ENCODE data around the gene COL28A1. TPM values are rescaled to one million over a fixed set of nuclear protein-coding genes. Genes with fewer than 3 reads are reported as not detected.

COL28A1 gene
- total RNA-seq, 1 experiment from 2014 or later, result not detected

- Histone ChIP-seq H3K27me3 (replicated peaks) (no peaks in the 10 kb centered on the region), H3K27ac (no peak overlapping the region), H3K4me3 (no peak overlapping the region), H3K9me3 (replicated peaks) (no peaks in the 10 kb centered on the region), H3K4me1 (replicated peaks) (no peaks in the 10 kb centered on the region), H3K36me3 (no peaks in the 10 kb centered on the region)
- no peak for DNase-seq (ENCODE audit: low read depth in 1 of 2, low spot score in 2 of 2)
Observed at GRCh38 chr7:7385421-7385820, 150.3 kb downstream of the COL28A1 start.

- H3K27ac ChIP-seq, result no peak overlapping the region
- no peaks in the 10 kb centered on the region for H3K27me3 ChIP-seq (replicated peaks)
- no peaks in the 10 kb centered on the region for H3K36me3 ChIP-seq
Observed at GRCh38 chr7:7384228-7384627, 151.4 kb downstream of the COL28A1 start.

GRCh38 chr7:7375538-7375937, 160.1 kb downstream of the COL28A1 start:
- H3K27ac ChIP-seq, result no peak overlapping the region
- DNase-seq (ENCODE audit: low read depth in 1 of 2, low spot score in 2 of 2), result no peak
- no peaks in the 10 kb centered on the region for H3K27me3 ChIP-seq (replicated peaks)
- H3K4me1 ChIP-seq (replicated peaks), result no peaks in the 10 kb centered on the region
- H3K36me3 ChIP-seq, result no peaks in the 10 kb centered on the region
- H3K9me3 ChIP-seq (replicated peaks), result no peaks in the 10 kb centered on the region
- no peak overlapping the region for H3K4me3 ChIP-seq

More at GRCh38 chr7:7384228-7384627, 151.4 kb downstream of the COL28A1 start:
- Histone ChIP-seq H3K4me1 (replicated peaks) (no peaks in the 10 kb centered on the region), H3K4me3 (no peak overlapping the region), H3K9me3 (replicated peaks) (no peaks in the 10 kb centered on the region)
- no peak for DNase-seq (ENCODE audit: low read depth in 1 of 2, low spot score in 2 of 2)

- Histone ChIP-seq H3K4me1 (replicated peaks) (no peaks in the 10 kb centered on the region), H3K9me3 (replicated peaks) (no peaks in the 10 kb centered on the region), H3K4me3 (no peak overlapping the region), H3K27ac (no peak overlapping the region), H3K27me3 (replicated peaks) (no peaks in the 10 kb centered on the region), H3K36me3 (no peaks in the 10 kb centered on the region)
- DNase-seq (ENCODE audit: low read depth in 1 of 2, low spot score in 2 of 2), result no peak
Observed at GRCh38 chr7:7370076-7370475, 165.6 kb downstream of the COL28A1 start.

GRCh38 chr7:7369134-7369533, 166.5 kb downstream of the COL28A1 start:
- Histone ChIP-seq H3K27ac (no peak overlapping the region), H3K27me3 (replicated peaks) (no peaks in the 10 kb centered on the region), H3K4me1 (replicated peaks) (no peaks in the 10 kb centered on the region), H3K36me3 (no peaks in the 10 kb centered on the region), H3K4me3 (no peak overlapping the region), H3K9me3 (replicated peaks) (no peaks in the 10 kb centered on the region)
- no peak for DNase-seq (ENCODE audit: low read depth in 1 of 2, low spot score in 2 of 2)

- no peaks in the 10 kb centered on the region for H3K4me1 ChIP-seq (replicated peaks)
- H3K9me3 ChIP-seq (replicated peaks), result no peaks in the 10 kb centered on the region
- no peak for DNase-seq (ENCODE audit: low read depth in 1 of 2, low spot score in 2 of 2)
- no peaks in the 10 kb centered on the region for H3K36me3 ChIP-seq
- H3K27ac ChIP-seq, result no peak overlapping the region
- no peak overlapping the region for H3K4me3 ChIP-seq
- H3K27me3 ChIP-seq (replicated peaks), result no peaks in the 10 kb centered on the region
Observed at GRCh38 chr7:7354674-7355073, 181.0 kb downstream of the COL28A1 start.

- H3K9me3 ChIP-seq (replicated peaks), result no peaks in the 10 kb centered on the region
- H3K4me3 ChIP-seq, result no peak overlapping the region
- H3K4me1 ChIP-seq (replicated peaks), result no peaks in the 10 kb centered on the region
- no peaks in the 10 kb centered on the region for H3K36me3 ChIP-seq
- no peaks in the 10 kb centered on the region for H3K27me3 ChIP-seq (replicated peaks)
- no peak overlapping the region for H3K27ac ChIP-seq
- DNase-seq (ENCODE audit: low read depth in 1 of 2, low spot score in 2 of 2), result no peak
Observed at GRCh38 chr7:7352845-7353244, 182.8 kb downstream of the COL28A1 start.

GRCh38 chr7:7351832-7352231, 183.8 kb downstream of the COL28A1 start:
- H3K27me3 ChIP-seq (replicated peaks), result no peaks in the 10 kb centered on the region
- DNase-seq (ENCODE audit: low read depth in 1 of 2, low spot score in 2 of 2), result no peak
- no peak overlapping the region for H3K4me3 ChIP-seq
- H3K4me1 ChIP-seq (replicated peaks), result no peaks in the 10 kb centered on the region
- no peaks in the 10 kb centered on the region for H3K9me3 ChIP-seq (replicated peaks)
- H3K27ac ChIP-seq, result no peak overlapping the region
- H3K36me3 ChIP-seq, result no peaks in the 10 kb centered on the region

GRCh38 chr7:7351156-7351555, 184.5 kb downstream of the COL28A1 start:
- H3K9me3 ChIP-seq (replicated peaks), result no peaks in the 10 kb centered on the region
- DNase-seq (ENCODE audit: low read depth in 1 of 2, low spot score in 2 of 2), result no peak
- H3K27me3 ChIP-seq (replicated peaks), result no peaks in the 10 kb centered on the region
- no peak overlapping the region for H3K4me3 ChIP-seq
- no peak overlapping the region for H3K27ac ChIP-seq
- H3K4me1 ChIP-seq (replicated peaks), result no peaks in the 10 kb centered on the region
- H3K36me3 ChIP-seq, result no peaks in the 10 kb centered on the region

- H3K4me3 ChIP-seq, result no peak overlapping the region
- H3K27ac ChIP-seq, result no peak overlapping the region
- no peak for DNase-seq (ENCODE audit: low read depth in 1 of 2, low spot score in 2 of 2)
- H3K27me3 ChIP-seq (replicated peaks), result no peaks in the 10 kb centered on the region
- no peaks in the 10 kb centered on the region for H3K9me3 ChIP-seq (replicated peaks)
- H3K36me3 ChIP-seq, result no peaks in the 10 kb centered on the region
- H3K4me1 ChIP-seq (replicated peaks), result no peaks in the 10 kb centered on the region
Observed at GRCh38 chr7:7349156-7349555, 186.5 kb downstream of the COL28A1 start.

GRCh38 chr7:7347045-7347444, 188.6 kb downstream of the COL28A1 start:
- H3K4me3 ChIP-seq, result no peak overlapping the region
- DNase-seq (ENCODE audit: low read depth in 1 of 2, low spot score in 2 of 2), result no peak
- no peaks in the 10 kb centered on the region for H3K36me3 ChIP-seq
- no peaks in the 10 kb centered on the region for H3K9me3 ChIP-seq (replicated peaks)
- no peaks in the 10 kb centered on the region for H3K27me3 ChIP-seq (replicated peaks)
- no peak overlapping the region for H3K27ac ChIP-seq
- no peaks in the 10 kb centered on the region for H3K4me1 ChIP-seq (replicated peaks)

- Histone ChIP-seq H3K27me3 (replicated peaks) (no peaks in the 10 kb centered on the region), H3K27ac (no peak overlapping the region), H3K4me3 (no peak overlapping the region), H3K9me3 (replicated peaks) (no peaks in the 10 kb centered on the region), H3K36me3 (no peaks in the 10 kb centered on the region), H3K4me1 (replicated peaks) (no peaks in the 10 kb centered on the region)
- no peak for DNase-seq (ENCODE audit: low read depth in 1 of 2, low spot score in 2 of 2)
Observed at GRCh38 chr7:7344583-7344982, 191.1 kb downstream of the COL28A1 start.

GRCh38 chr7:7335909-7336308, 199.8 kb downstream of the COL28A1 start:
- no peak overlapping the region for H3K4me3 ChIP-seq
- H3K27me3 ChIP-seq (replicated peaks), result no peaks in the 10 kb centered on the region
- H3K36me3 ChIP-seq, result no peaks in the 10 kb centered on the region
- H3K9me3 ChIP-seq (replicated peaks), result no peaks in the 10 kb centered on the region
- no peak for DNase-seq (ENCODE audit: low read depth in 1 of 2, low spot score in 2 of 2)
- H3K4me1 ChIP-seq (replicated peaks), result no peaks in the 10 kb centered on the region
- H3K27ac ChIP-seq, result no peak overlapping the region

GRCh38 chr7:7335215-7335614, 200.5 kb downstream of the COL28A1 start:
- Histone ChIP-seq H3K27ac (no peak overlapping the region), H3K4me1 (replicated peaks) (no peaks in the 10 kb centered on the region), H3K4me3 (no peak overlapping the region), H3K36me3 (no peaks in the 10 kb centered on the region), H3K9me3 (replicated peaks) (no peaks in the 10 kb centered on the region), H3K27me3 (replicated peaks) (no peaks in the 10 kb centered on the region)
- DNase-seq (ENCODE audit: low read depth in 1 of 2, low spot score in 2 of 2), result no peak

- Histone ChIP-seq H3K36me3 (no peaks in the 10 kb centered on the region), H3K4me1 (replicated peaks) (no peaks in the 10 kb centered on the region), H3K9me3 (replicated peaks) (no peaks in the 10 kb centered on the region), H3K27ac (no peak overlapping the region), H3K27me3 (replicated peaks) (no peaks in the 10 kb centered on the region), H3K4me3 (no peak overlapping the region)
- no peak for DNase-seq (ENCODE audit: low read depth in 1 of 2, low spot score in 2 of 2)
Observed at GRCh38 chr7:7333610-7334009, 202.1 kb downstream of the COL28A1 start.
